Spleen (tissue), 11 donors: ENCODE measurements around the gene MPP4. TPM values are rescaled to one million over a fixed set of nuclear protein-coding genes. Genes with fewer than 3 reads are reported as not detected.

Experiments used
- DNase-seq: peaks from one replicate; pipeline ENCODE4 v3.0.0-alpha.2; 2020
- H3K27ac ChIP-seq, 8 donors: fragments of 200-600 bp; sonication (generic) in 7 of 8; 1 replicate in 4 of 8; 2 replicates in 4 of 8; pipeline versions ENCODE4 v1.5.0 to v1.8.0; 2016 to 2021; ENCODE audit warnings: inconsistent platforms in 4 of 8, mild to moderate bottlenecking in 4 of 8, moderate library complexity in 1 of 8
- H3K27me3 ChIP-seq, 7 donors: fragments of 200-600 bp; sonication (generic) in 6 of 7; replicated peaks in 1 of 7; 1 replicate in 4 of 7; 2 replicates in 3 of 7; pipeline versions ENCODE4 v1.5.0 to v1.8.0; 2016 to 2021; ENCODE audit warnings: inconsistent platforms in 3 of 7, mild to moderate bottlenecking in 1 of 7
- H3K36me3 ChIP-seq, 6 donors: fragments of 200-600 bp; sonication (generic) in 5 of 6; 1 replicate in 4 of 6; 2 replicates in 2 of 6; pipeline versions ENCODE4 v1.5.0 to v1.8.0; 2016 to 2021; ENCODE audit warnings: inconsistent platforms in 2 of 6
- H3K4me1 ChIP-seq, 6 donors: fragments of 200-600 bp; sonication (generic) in 5 of 6; 1 replicate in 3 of 6; 2 replicates in 3 of 6; pipeline versions ENCODE4 v1.5.0 to v1.8.0; 2016 to 2021; ENCODE audit warnings: inconsistent platforms in 3 of 6
- H3K4me3 ChIP-seq, 8 donors: fragments of 200-600 bp; sonication (generic) in 7 of 8; 1 replicate in 4 of 8; 2 replicates in 4 of 8; pipeline versions ENCODE4 v1.5.0 to v1.8.0; 2016 to 2021; ENCODE audit warnings: inconsistent platforms in 4 of 8, mild to moderate bottlenecking in 4 of 8, moderate library complexity in 2 of 8
- H3K9me3 ChIP-seq, 8 donors: fragments of 200-600 bp; sonication (generic) in 7 of 8; 1 replicate in 4 of 8; 2 replicates in 4 of 8; pipeline versions ENCODE4 v1.5.0 to v1.8.0; 2016 to 2021; ENCODE audit warnings: inconsistent platforms in 4 of 8
- POLR2A ChIP-seq, 3 donors: fragments of 450-650 bp; IDR thresholded peaks; one replicate each; pipeline ENCODE4 v1.5.1; 2017; ENCODE audit warnings: antibody characterized with exemption in 3 of 3, mild to moderate bottlenecking in 1 of 3
- POLR2AphosphoS5 ChIP-seq, 3 donors: sonication (generic); formaldehyde crosslinking; IDR thresholded peaks; one replicate each; pipeline ENCODE4 v1.5.1; 2017; ENCODE audit warnings: antibody characterized with exemption in 3 of 3
- WGBS, 5 donors: extraction: QIAGEN DNeasy Blood & Tissue Kit in 3 of 5; methylation state at CpG; one replicate each; pipeline versions ENCODE4 v1.1.5 to v1.1.7; 2013 to 2018; 5-methylcytosine and 5-hydroxymethylcytosine counted together
- intact Hi-C: fragments of 100-400 bp; cut with DNase I; formaldehyde crosslinking; loops from one replicate; pipeline ENCODE4 v1.15.0; 2023; ENCODE audit warnings: low total_unique reads
- polyA plus RNA-seq, 3 donors: library from polyadenylated mRNA; stranded (reverse); fragments of 200-250 nt; gene quantifications; one replicate each; pipeline ENCODE4 v1.2.1, GENCODE V29; 2013
- total RNA-seq, 7 donors: library from RNA; depleted of rRNA in 3 of 7; stranded (reverse); fragments of >200 nt in 3 of 7; fragmentation: NEBNext Ultra II Directional in 4 of 7; extraction: Animal tissue kit (Norgen Biotek cat#: 25700) in 4 of 7; gene quantifications; one replicate each; pipeline versions ENCODE4 v1.1.0 to v1.2.1, GENCODE V29; 2016 to 2021
- TF ChIP-seq, protein P1 (sequence below), 11 experiments: fragments of 200-600 bp in 7 of 11; fragments of 450-650 bp in 4 of 11; sonication (generic) in 4 of 11; IDR thresholded peaks in 8 of 11; conservative IDR thresholded peaks in 3 of 11; 1 replicate in 7 of 11; 2 replicates in 4 of 11; pipeline versions ENCODE4 v1.4.0 to v1.8.0; 2016 to 2021; ENCODE audit warnings: antibody characterized with exemption in 11 of 11, inconsistent platforms in 4 of 11, mild to moderate bottlenecking in 1 of 11
- donor health status: healthy with polysubstance abuse.
- donor health status: DM: no; HTN: no; CAD: no; lungs with moderate emphysema.
- donor health status: DM: no; HTN: no; CAD: no.
- donor health status: Bipolar disorder and iron deficiency.
- donor health status: healthy.
- donor health status: DM: no; HTN: no; CAD: no.
- donor health status: DM: yes; HTN: yes; CAD: no.

MPP4 gene
- total and polyA plus RNA-seq, 10 donors, result 0.13 to 4.3 (median 1.1) TPM

DNA sequence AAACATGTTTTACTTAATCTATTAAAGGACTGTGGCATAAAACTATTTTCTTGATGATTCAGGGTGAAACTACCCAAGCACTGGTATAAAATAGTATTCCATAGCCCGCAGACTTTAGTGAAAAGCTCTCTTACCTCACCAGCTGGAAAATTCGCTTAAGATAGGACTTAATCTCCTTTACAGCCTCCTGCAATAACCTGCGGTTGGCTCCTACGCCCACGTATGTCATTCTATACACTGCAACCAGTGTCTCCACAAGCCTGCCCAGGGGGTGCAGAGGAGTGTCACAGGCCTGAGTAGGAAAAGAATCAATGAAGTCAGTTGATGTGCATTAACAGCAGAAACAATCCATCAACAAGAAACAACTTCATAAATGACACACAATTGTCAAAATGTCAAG lies 11.3 kb upstream of the MPP4 start:
- Histone ChIP-seq H3K9me3 (no peaks in the 10 kb centered on the region), H3K4me1 (no peaks in the 10 kb centered on the region), H3K36me3 (peaks cover 7 to 79% (median 29%) of the 10 kb centered on the region in 6 donors), H3K27me3 (no peaks in the 10 kb centered on the region), H3K4me3 (no peak overlapping the region), H3K27ac (no peak overlapping the region)
- TF ChIP-seq, protein P1, sequence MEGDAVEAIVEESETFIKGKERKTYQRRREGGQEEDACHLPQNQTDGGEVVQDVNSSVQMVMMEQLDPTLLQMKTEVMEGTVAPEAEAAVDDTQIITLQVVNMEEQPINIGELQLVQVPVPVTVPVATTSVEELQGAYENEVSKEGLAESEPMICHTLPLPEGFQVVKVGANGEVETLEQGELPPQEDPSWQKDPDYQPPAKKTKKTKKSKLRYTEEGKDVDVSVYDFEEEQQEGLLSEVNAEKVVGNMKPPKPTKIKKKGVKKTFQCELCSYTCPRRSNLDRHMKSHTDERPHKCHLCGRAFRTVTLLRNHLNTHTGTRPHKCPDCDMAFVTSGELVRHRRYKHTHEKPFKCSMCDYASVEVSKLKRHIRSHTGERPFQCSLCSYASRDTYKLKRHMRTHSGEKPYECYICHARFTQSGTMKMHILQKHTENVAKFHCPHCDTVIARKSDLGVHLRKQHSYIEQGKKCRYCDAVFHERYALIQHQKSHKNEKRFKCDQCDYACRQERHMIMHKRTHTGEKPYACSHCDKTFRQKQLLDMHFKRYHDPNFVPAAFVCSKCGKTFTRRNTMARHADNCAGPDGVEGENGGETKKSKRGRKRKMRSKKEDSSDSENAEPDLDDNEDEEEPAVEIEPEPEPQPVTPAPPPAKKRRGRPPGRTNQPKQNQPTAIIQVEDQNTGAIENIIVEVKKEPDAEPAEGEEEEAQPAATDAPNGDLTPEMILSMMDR (IDR thresholded peaks at IDR 0.05 in 8 of 11, conservative IDR thresholded peaks at IDR 0.05 in 3 of 11), result no peak
- TF ChIP-seq POLR2A (IDR thresholded peaks at IDR 0.05), result no peak
- intact Hi-C loops, result no loop called here
- DNase-seq, result no peak
- WGBS, 5 donors, result 91 to 97% (median 92%) methylated on average over 5 of the region's 5 CpGs

DNA sequence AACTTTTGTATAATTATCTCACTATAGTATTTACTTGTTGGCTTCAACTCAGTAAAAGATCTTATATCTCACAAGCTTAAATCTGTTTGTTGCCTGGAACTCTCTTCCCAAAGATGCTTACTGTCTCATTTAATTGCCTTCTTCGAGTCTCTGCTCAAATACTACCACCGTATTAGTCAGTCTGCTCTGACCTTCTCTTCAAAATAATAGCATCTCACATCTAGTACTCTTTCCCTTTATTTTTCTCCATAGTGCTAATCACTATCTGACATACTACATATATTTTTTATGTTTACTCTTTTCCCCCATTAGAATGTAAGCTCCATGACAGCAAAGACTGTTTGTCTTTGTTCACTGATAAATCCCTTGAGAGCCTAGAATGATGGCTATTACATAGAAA lies 10.6 kb upstream of the MPP4 start:
- no peak for DNase-seq
- WGBS, 5 donors, result 77 to 94% (median 89%) methylated on average over 2 of the region's 2 CpGs
- intact Hi-C loops, result no loop called here
- H3K27me3 ChIP-seq, result no peaks in the 10 kb centered on the region
- no peak overlapping the region for H3K27ac ChIP-seq
- peaks cover 3 to 79% (median 29%) of the 10 kb centered on the region in 6 donors for H3K36me3 ChIP-seq
- no peaks in the 10 kb centered on the region for H3K4me1 ChIP-seq
- no peak overlapping the region for H3K4me3 ChIP-seq
- no peak for TF ChIP-seq POLR2AphosphoS5 (IDR thresholded peaks at IDR 0.05)
- no peak for TF ChIP-seq POLR2A (IDR thresholded peaks at IDR 0.05)
- TF ChIP-seq, protein P1 (IDR thresholded peaks at IDR 0.05 in 8 of 11, conservative IDR thresholded peaks at IDR 0.05 in 3 of 11), result no peak
- H3K9me3 ChIP-seq, result no peaks in the 10 kb centered on the region

DNA sequence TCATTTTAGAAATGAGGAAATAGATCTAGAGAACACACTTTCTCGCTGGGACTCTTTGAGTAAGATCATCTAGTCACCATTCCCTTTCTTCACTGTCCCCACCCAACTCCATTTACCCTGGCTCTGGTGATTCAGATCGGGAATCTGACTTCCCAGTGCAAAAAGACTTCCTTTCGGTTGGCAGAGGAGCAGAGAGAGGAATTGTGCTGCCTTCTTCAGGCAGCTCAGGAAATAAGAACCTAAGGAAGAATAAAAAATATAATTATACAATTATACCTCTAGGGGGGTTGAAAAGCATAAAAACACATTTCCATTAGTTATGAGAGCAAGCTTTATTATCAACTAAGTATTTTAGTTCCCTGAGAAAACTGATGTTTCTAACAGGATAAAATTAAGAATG lies 9.3 kb upstream of the MPP4 start:
- no peaks in the 10 kb centered on the region for H3K27me3 ChIP-seq
- H3K4me3 ChIP-seq, result no peak overlapping the region
- no peak for DNase-seq
- H3K9me3 ChIP-seq, result no peaks in the 10 kb centered on the region
- H3K27ac ChIP-seq, result no peak overlapping the region
- no peaks in the 10 kb centered on the region for H3K4me1 ChIP-seq
- peaks cover 3 to 83% (median 35%) of the 10 kb centered on the region in 6 donors for H3K36me3 ChIP-seq
- 79 to 86% (median 82%) methylated on average over 3 of the region's 3 CpGs for WGBS, 5 donors
- intact Hi-C loops, result no loop called here
- TF ChIP-seq POLR2A (IDR thresholded peaks at IDR 0.05) (no peak), POLR2AphosphoS5 (IDR thresholded peaks at IDR 0.05) (no peak)
- TF ChIP-seq, protein P1 (IDR thresholded peaks at IDR 0.05 in 8 of 11, conservative IDR thresholded peaks at IDR 0.05 in 3 of 11), result no peak

DNA sequence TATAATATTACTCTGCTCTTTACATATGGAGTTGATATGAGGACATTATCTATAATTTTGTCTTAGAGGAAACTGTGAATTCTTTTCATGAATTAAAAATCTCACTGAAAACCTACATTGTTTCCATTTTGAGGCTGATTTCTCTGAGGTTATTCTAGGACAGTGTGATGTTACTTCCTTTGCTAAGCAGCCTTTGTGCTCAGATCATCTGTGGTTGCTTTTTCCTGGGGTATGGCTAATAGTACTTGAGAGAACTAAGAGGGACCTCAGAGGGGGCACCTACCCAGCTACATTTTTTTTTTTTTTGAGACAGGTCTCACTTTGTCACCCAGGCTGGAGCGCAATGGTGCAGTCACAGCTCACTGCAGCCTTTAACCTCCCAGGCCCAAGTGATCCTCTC lies 8.7 kb upstream of the MPP4 start:
- intact Hi-C loops, result no loop called here
- no peak overlapping the region for H3K4me3 ChIP-seq
- no peaks in the 10 kb centered on the region for H3K27me3 ChIP-seq
- no peaks in the 10 kb centered on the region for H3K4me1 ChIP-seq
- no peak overlapping the region for H3K27ac ChIP-seq
- H3K9me3 ChIP-seq, result no peaks in the 10 kb centered on the region
- H3K36me3 ChIP-seq, result peaks cover 3 to 87% (median 37%) of the 10 kb centered on the region in 6 donors
- WGBS, 5 donors, result 90 to 100% (median 100%) methylated on average over 1 of the region's 1 CpG
- DNase-seq, result no peak
- TF ChIP-seq POLR2A (IDR thresholded peaks at IDR 0.05) (no peak), POLR2AphosphoS5 (IDR thresholded peaks at IDR 0.05) (no peak)
- TF ChIP-seq, protein P1 (IDR thresholded peaks at IDR 0.05 in 8 of 11, conservative IDR thresholded peaks at IDR 0.05 in 3 of 11), result no peak
